ENCODE results near the gene SF3A1.

The SF3A1 gene

GRCh38 chr22:30399718-30400117 lies 43.0 kb upstream of the SF3A1 start:
- no peak overlapping the region for H3K27ac ChIP-seq (replicated peaks)
- no peak for DNase-seq (ENCODE audit: low read depth in 1 of 2, low spot score in 1 of 2)
- peaks cover 16% of the 10 kb centered on the region for H3K27me3 ChIP-seq (ENCODE audit: insufficient read depth, poor library complexity, severe bottlenecking)
- H3K4me3 ChIP-seq (replicated peaks; ENCODE audit: insufficient read depth, low read length) = no peak overlapping the region
- no peak for TF ChIP-seq POLR2AphosphoS5 (IDR thresholded peaks at IDR 0.05; ENCODE audit: low read depth)
- no peak for TF ChIP-seq CTCF (IDR thresholded peaks at IDR 0.05; ENCODE audit: insufficient read depth, low read length)
- no peak for TF ChIP-seq GABPA (IDR thresholded peaks at IDR 0.05; ENCODE audit: low read depth)
- TF ChIP-seq, protein P1, sequence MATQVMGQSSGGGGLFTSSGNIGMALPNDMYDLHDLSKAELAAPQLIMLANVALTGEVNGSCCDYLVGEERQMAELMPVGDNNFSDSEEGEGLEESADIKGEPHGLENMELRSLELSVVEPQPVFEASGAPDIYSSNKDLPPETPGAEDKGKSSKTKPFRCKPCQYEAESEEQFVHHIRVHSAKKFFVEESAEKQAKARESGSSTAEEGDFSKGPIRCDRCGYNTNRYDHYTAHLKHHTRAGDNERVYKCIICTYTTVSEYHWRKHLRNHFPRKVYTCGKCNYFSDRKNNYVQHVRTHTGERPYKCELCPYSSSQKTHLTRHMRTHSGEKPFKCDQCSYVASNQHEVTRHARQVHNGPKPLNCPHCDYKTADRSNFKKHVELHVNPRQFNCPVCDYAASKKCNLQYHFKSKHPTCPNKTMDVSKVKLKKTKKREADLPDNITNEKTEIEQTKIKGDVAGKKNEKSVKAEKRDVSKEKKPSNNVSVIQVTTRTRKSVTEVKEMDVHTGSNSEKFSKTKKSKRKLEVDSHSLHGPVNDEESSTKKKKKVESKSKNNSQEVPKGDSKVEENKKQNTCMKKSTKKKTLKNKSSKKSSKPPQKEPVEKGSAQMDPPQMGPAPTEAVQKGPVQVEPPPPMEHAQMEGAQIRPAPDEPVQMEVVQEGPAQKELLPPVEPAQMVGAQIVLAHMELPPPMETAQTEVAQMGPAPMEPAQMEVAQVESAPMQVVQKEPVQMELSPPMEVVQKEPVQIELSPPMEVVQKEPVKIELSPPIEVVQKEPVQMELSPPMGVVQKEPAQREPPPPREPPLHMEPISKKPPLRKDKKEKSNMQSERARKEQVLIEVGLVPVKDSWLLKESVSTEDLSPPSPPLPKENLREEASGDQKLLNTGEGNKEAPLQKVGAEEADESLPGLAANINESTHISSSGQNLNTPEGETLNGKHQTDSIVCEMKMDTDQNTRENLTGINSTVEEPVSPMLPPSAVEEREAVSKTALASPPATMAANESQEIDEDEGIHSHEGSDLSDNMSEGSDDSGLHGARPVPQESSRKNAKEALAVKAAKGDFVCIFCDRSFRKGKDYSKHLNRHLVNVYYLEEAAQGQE (IDR thresholded peaks at IDR 0.05; ENCODE audit: insufficient replicate concordance, low read depth) = no peak
- no peak for TF ChIP-seq SPI1 (IDR thresholded peaks at IDR 0.05; ENCODE audit: borderline replicate concordance, low read depth)

DNA sequence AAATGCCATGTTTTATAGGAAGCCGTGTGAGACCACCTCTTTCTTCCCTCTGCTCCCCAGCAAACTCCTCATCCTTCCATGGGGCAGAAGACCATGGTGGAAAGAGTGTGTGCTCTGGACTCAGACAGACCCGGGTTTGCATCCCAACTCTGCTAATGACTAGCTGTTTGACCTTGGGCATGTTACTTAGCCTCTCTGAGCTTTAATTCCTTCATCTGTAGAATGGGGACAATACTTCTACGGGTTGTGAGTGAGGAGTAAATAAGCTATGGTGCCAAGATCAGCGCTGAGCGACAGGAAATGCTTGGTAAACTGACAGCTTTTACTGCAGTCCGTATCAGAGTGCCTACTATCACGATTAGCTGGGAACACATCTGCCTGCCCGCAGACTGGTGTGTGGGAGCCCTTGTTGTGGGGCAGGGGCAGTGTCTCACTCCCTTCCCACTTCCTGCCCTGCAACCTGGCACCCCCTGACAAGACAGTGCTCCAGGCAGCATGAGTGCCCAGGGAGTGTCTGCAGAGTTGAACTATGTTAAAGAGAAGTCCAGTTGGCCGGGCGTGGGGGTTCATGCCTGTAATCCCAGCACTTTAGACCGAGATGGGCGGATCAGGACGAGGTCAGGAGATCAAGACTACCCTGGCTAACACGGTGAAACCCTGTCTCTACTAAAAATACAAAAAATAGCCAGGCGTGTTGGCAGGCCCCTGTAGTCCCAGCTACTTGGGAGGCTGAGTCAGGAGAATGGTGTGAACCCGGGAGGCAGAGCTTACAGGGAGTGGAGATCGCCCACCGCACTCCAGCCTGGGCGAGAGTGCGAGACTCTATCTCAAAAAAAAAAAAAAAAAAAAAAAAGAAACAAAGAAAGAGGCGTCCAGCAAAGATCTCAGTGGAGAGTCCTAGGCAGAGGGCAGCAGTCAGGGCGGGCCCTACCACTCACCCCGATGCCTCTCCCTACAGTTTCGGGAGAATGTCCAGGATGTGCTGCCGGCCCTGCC lies 42.3 kb upstream of the SF3A1 start:
- no peak for TF ChIP-seq GABPA (IDR thresholded peaks at IDR 0.05; ENCODE audit: low read depth)
- TF ChIP-seq, protein P1 (IDR thresholded peaks at IDR 0.05; ENCODE audit: insufficient replicate concordance, low read depth) = no peak
- TF ChIP-seq SPI1 (IDR thresholded peaks at IDR 0.05; ENCODE audit: borderline replicate concordance, low read depth) = no peak
- TF ChIP-seq POLR2AphosphoS5 (IDR thresholded peaks at IDR 0.05; ENCODE audit: low read depth) = peak; percentile 70; the same call in 1 of the 2 replicates
- no peak for TF ChIP-seq CTCF (IDR thresholded peaks at IDR 0.05; ENCODE audit: insufficient read depth, low read length)
- Histone ChIP-seq H3K4me3 (replicated peaks; ENCODE audit: insufficient read depth, low read length) (no peak overlapping the region), H3K27ac (replicated peaks) (no peak overlapping the region), H3K27me3 (ENCODE audit: insufficient read depth, poor library complexity, severe bottlenecking) (peaks cover 16% of the 10 kb centered on the region)
- DNase-seq (ENCODE audit: low read depth in 1 of 2, low spot score in 1 of 2) = no peak

- no peak for DNase-seq (ENCODE audit: low read depth in 1 of 2, low spot score in 1 of 2)
- Histone ChIP-seq H3K27me3 (ENCODE audit: insufficient read depth, poor library complexity, severe bottlenecking) (peaks cover 16% of the 10 kb centered on the region), H3K4me3 (replicated peaks; ENCODE audit: insufficient read depth, low read length) (no peak overlapping the region), H3K27ac (replicated peaks) (no peak overlapping the region)
- no peak for TF ChIP-seq POLR2AphosphoS5 (IDR thresholded peaks at IDR 0.05; ENCODE audit: low read depth)
- TF ChIP-seq, protein P1 (IDR thresholded peaks at IDR 0.05; ENCODE audit: insufficient replicate concordance, low read depth) = no peak
- no peak for TF ChIP-seq SPI1 (IDR thresholded peaks at IDR 0.05; ENCODE audit: borderline replicate concordance, low read depth)
- no peak for TF ChIP-seq GABPA (IDR thresholded peaks at IDR 0.05; ENCODE audit: low read depth)
Observed at GRCh38 chr22:30397656-30398635, 41.3 kb upstream of the SF3A1 start.

Data from HL-60 (cell line).